H9 (cell line): ENCODE measurements around the gene STX1A. TPM values are rescaled to one million over a fixed set of nuclear protein-coding genes. Genes with fewer than 3 reads are reported as not detected.
A peak's percentile ranks its signal among the peaks of the same experiment; 100 is the strongest.

Experiments
- DNase-seq: peaks from one replicate; pipeline ENCODE4 v3.0.0-alpha.2; 2017
- H2AFZ ChIP-seq: one replicate; pipeline ENCODE4 v1.6.1; 2013; ENCODE audit warnings: mild to moderate bottlenecking, low read length, control low read depth, moderate library complexity
- H2AK5ac ChIP-seq: 2 replicates; pipeline ENCODE4 v1.6.1; 2013; ENCODE audit warnings: low read length, control low read depth, mixed read lengths; ENCODE audit not compliant: insufficient read length
- H2BK120ac ChIP-seq: one replicate; pipeline ENCODE4 v1.6.1; 2013; ENCODE audit warnings: low read depth, mild to moderate bottlenecking, low read length, control low read depth, inconsistent platforms; ENCODE audit not compliant: poor library complexity, severe bottlenecking
- H2BK12ac ChIP-seq: 2 replicates; pipeline ENCODE4 v1.6.1; 2013; ENCODE audit warnings: low read length, control low read depth, mixed read lengths, low read depth; ENCODE audit not compliant: insufficient read length
- H2BK15ac ChIP-seq: 2 replicates; pipeline ENCODE4 v1.6.1; 2013; ENCODE audit warnings: low read depth, low read length, control low read depth
- H2BK20ac ChIP-seq: one replicate; pipeline ENCODE4 v1.6.1; 2013; ENCODE audit warnings: low read depth, mild to moderate bottlenecking, low read length, control low read depth, inconsistent platforms; ENCODE audit not compliant: poor library complexity, severe bottlenecking
- H2BK5ac ChIP-seq: 2 replicates; pipeline ENCODE4 v1.6.1; 2013; ENCODE audit warnings: low read length, control low read depth, mixed read lengths; ENCODE audit not compliant: insufficient read length
- H3K14ac ChIP-seq: 2 replicates; pipeline ENCODE4 v1.6.1; 2013; ENCODE audit warnings: low read length, control low read depth; ENCODE audit not compliant: insufficient read depth
- H3K18ac ChIP-seq: 2 replicates; pipeline ENCODE4 v1.6.1; 2013; ENCODE audit warnings: low read depth, mild to moderate bottlenecking, mixed read lengths, low read length, control low read depth; ENCODE audit not compliant: insufficient read length
- H3K23ac ChIP-seq: 2 replicates; pipeline ENCODE4 v1.6.1; 2013; ENCODE audit warnings: low read length, control low read depth, mixed read lengths, low read depth; ENCODE audit not compliant: insufficient read length
- H3K23me2 ChIP-seq: 2 replicates; pipeline ENCODE4 v1.6.1; 2013; ENCODE audit warnings: low read depth, mild to moderate bottlenecking, mixed read lengths, low read length, control low read depth; ENCODE audit not compliant: insufficient read length, poor library complexity, severe bottlenecking
- H3K27ac ChIP-seq: 2 replicates; pipeline ENCODE4 v1.5.1; 2013; ENCODE audit warnings: low read length, control low read depth, mixed read lengths, low read depth; ENCODE audit not compliant: insufficient read length
- H3K27me3 ChIP-seq: 2 replicates; pipeline ENCODE4 v1.6.1; 2013; ENCODE audit warnings: low read length, control low read depth, inconsistent platforms; ENCODE audit not compliant: insufficient read depth
- H3K4ac ChIP-seq: 2 replicates; pipeline ENCODE4 v1.6.1; 2013; ENCODE audit warnings: low read depth, mild to moderate bottlenecking, control low read depth, inconsistent platforms, low read length, moderate library complexity
- H3K4me1 ChIP-seq: 2 replicates; pipeline ENCODE4 v1.6.1; 2013; ENCODE audit warnings: low read length, control low read depth, inconsistent platforms; ENCODE audit not compliant: insufficient read depth
- H3K4me2 ChIP-seq: 2 replicates; pipeline ENCODE4 v1.6.1; 2013; ENCODE audit warnings: low read length, control low read depth, mixed read lengths; ENCODE audit not compliant: insufficient read length, insufficient read depth
- H3K56ac ChIP-seq: 2 replicates; pipeline ENCODE4 v1.6.1; 2013; ENCODE audit warnings: low read depth, mild to moderate bottlenecking, mixed read lengths, low read length, control low read depth; ENCODE audit not compliant: insufficient read length
- H3K79me1 ChIP-seq: 2 replicates; pipeline ENCODE4 v1.6.1; 2013; ENCODE audit warnings: low read depth, mild to moderate bottlenecking, moderate library complexity, low read length, control low read depth, inconsistent platforms; ENCODE audit not compliant: insufficient read depth, poor library complexity, severe bottlenecking
- H3K79me2 ChIP-seq: 2 replicates; pipeline ENCODE4 v1.6.1; 2013; ENCODE audit warnings: low read length, control low read depth, inconsistent platforms; ENCODE audit not compliant: insufficient read depth
- H3K9ac ChIP-seq: 2 replicates; pipeline ENCODE4 v1.6.1; 2013; ENCODE audit warnings: low read length, control low read depth, mixed read lengths; ENCODE audit not compliant: insufficient read length; ENCODE audit errors: extremely low read depth
- H3K9me3 ChIP-seq: one replicate; pipeline ENCODE4 v1.6.1; 2013; ENCODE audit warnings: low read depth, low read length, inconsistent platforms; ENCODE audit not compliant: control insufficient read depth
- H3T11ph ChIP-seq: one replicate; pipeline ENCODE4 v1.6.1; 2013; ENCODE audit warnings: mild to moderate bottlenecking, low read length, control low read depth, inconsistent platforms
- H4K20me1 ChIP-seq: one replicate; pipeline ENCODE4 v1.6.1; 2013; ENCODE audit not compliant: control insufficient read depth, insufficient read length, insufficient read depth
- H4K5ac ChIP-seq: 2 replicates; pipeline ENCODE4 v1.6.1; 2013; ENCODE audit warnings: low read depth, mild to moderate bottlenecking, mixed read lengths, low read length, control low read depth; ENCODE audit not compliant: insufficient read length
- H4K8ac ChIP-seq: replicated peaks from 2 replicates; pipeline ENCODE4 v1.6.1; 2013; ENCODE audit warnings: low read length, control low read depth, mixed read lengths, low read depth; ENCODE audit not compliant: insufficient read length
- H4K91ac ChIP-seq: 2 replicates; pipeline ENCODE4 v1.6.1; 2013; ENCODE audit warnings: low read depth, mild to moderate bottlenecking, moderate library complexity, mixed read lengths, low read length, control low read depth; ENCODE audit not compliant: insufficient read length
- H3K27ac Mint-ChIP-seq, 3 experiments: 2 replicates in 2 of 3; 3 replicates in 1 of 3; pipeline ENCODE4 v1.8.0; 2020 to 2021; ENCODE audit warnings: mixed read lengths in 3 of 3, mild to moderate bottlenecking in 1 of 3, moderate library complexity in 1 of 3
- H3K27me3 Mint-ChIP-seq: 2 replicates; pipeline ENCODE4 v1.8.0; 2021; ENCODE audit warnings: low read depth, mild to moderate bottlenecking, moderate library complexity, mixed read lengths
- H3K36me3 Mint-ChIP-seq, 3 experiments: 2 replicates in 2 of 3; 3 replicates in 1 of 3; pipeline ENCODE4 v1.8.0; 2020 to 2021; ENCODE audit warnings: low read depth in 3 of 3, mixed read lengths in 3 of 3; ENCODE audit not compliant: insufficient read depth in 1 of 3
- H3K4me1 Mint-ChIP-seq, 2 experiments: 2 replicates each; pipeline ENCODE4 v1.8.0; 2020; ENCODE audit warnings: mixed read lengths in 2 of 2
- H3K4me3 Mint-ChIP-seq, 2 experiments: 2 replicates in 1 of 2; 3 replicates in 1 of 2; pipeline ENCODE4 v1.8.0; 2020 to 2021; ENCODE audit warnings: mild to moderate bottlenecking in 2 of 2, mixed read lengths in 2 of 2, moderate library complexity in 1 of 2
- H3K9me3 Mint-ChIP-seq, 2 experiments: 2 replicates in 1 of 2; 3 replicates in 1 of 2; pipeline ENCODE4 v1.8.0; 2020; ENCODE audit warnings: mild to moderate bottlenecking in 2 of 2, mixed read lengths in 2 of 2, moderate library complexity in 1 of 2
- WGBS: extraction: QIAGEN DNeasy Blood & Tissue Kit; methylation state at CpG from one replicate; pipeline ENCODE4 v1.1.7; 2013; ENCODE audit warnings: missing lambda C conversion rate, low lambda C conversion rate, mixed read lengths; ENCODE audit not compliant: insufficient read length; ENCODE audit errors: extremely low coverage; 5-methylcytosine and 5-hydroxymethylcytosine counted together
- total RNA-seq: library from RNA; stranded (reverse); gene quantifications from 2 replicates; pipeline ENCODE4 v1.2.1, GENCODE V29; 2021
- TF ChIP-seq, protein P1 (sequence below): fragments of 200-600 bp; sonication (generic); conservative IDR thresholded peaks from 3 replicates; pipeline ENCODE4 v1.8.0; 2021; ENCODE audit warnings: antibody characterized with exemption, mild to moderate bottlenecking

The STX1A gene
- total RNA-seq, 1 experiment from 2014 or later, result 10.1 TPM

DNA sequence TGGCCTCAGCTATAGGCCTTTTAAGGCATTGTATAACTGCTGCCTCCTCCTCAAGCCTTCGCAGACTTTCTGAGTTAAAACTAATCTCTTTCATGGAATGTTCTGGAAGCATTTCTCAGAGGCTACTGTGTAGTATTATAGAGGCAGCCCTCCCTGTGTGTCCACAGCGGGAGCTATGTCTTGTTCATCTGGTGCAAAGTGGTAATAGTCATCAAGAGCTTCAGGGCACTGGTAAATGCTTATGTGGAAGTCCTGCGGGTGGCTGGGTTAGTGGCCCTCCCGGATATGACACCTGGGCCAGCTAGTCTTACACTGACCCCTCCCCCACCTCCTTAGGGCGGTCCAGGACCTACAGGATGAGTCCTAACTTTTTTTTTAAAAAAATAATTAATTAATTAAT is 21.3 kb upstream of the STX1A start:
- peaks cover 0 to 2% of the 10 kb centered on the region in 2 experiments; a peak in 1 of 5 replicates for H3K9me3 Mint-ChIP-seq
- H3K4me1 Mint-ChIP-seq, result peaks cover 36 to 47% of the 10 kb centered on the region in 2 experiments
- H3K4me3 Mint-ChIP-seq, result peak overlapping the region in 1 of 2 experiments; percentile 63; a peak in 3 of 5 replicates
- Histone ChIP-seq H3K14ac (peak overlapping the region; percentile 68; the same call in 1 of the 2 replicates), H2BK5ac (no peak overlapping the region), H4K8ac (no peak overlapping the region), H4K5ac (no peak overlapping the region), H3K79me2 (no peaks in the 10 kb centered on the region), H3K27ac (no peak overlapping the region), H2AK5ac (no peak overlapping the region), H3K4me2 (no peak overlapping the region), H3K18ac (peak overlapping the region; percentile 45), H3T11ph (no peak overlapping the region), H2AFZ (no peak overlapping the region), H4K20me1 (no peaks in the 10 kb centered on the region), H3K23ac (no peak overlapping the region), H3K27me3 (no peaks in the 10 kb centered on the region; the same call in 1 of the 2 replicates), H3K23me2 (peaks cover 10% of the 10 kb centered on the region), H2BK20ac (no peak overlapping the region), H3K4me1 (peaks cover 8% of the 10 kb centered on the region; the same call in 1 of the 2 replicates), H2BK12ac (peak overlapping the region; percentile 85), H3K79me1 (no peaks in the 10 kb centered on the region), H2BK120ac (no peak overlapping the region), H3K9ac (no peak overlapping the region), H4K91ac (no peak overlapping the region), H3K9me3 (no peaks in the 10 kb centered on the region), H3K4ac (no peak overlapping the region), H2BK15ac (no peak overlapping the region), H3K56ac (no peak overlapping the region)
- H3K36me3 Mint-ChIP-seq, result peaks cover 6 to 20% (median 14%) of the 10 kb centered on the region in 3 experiments
- TF ChIP-seq, protein P1, sequence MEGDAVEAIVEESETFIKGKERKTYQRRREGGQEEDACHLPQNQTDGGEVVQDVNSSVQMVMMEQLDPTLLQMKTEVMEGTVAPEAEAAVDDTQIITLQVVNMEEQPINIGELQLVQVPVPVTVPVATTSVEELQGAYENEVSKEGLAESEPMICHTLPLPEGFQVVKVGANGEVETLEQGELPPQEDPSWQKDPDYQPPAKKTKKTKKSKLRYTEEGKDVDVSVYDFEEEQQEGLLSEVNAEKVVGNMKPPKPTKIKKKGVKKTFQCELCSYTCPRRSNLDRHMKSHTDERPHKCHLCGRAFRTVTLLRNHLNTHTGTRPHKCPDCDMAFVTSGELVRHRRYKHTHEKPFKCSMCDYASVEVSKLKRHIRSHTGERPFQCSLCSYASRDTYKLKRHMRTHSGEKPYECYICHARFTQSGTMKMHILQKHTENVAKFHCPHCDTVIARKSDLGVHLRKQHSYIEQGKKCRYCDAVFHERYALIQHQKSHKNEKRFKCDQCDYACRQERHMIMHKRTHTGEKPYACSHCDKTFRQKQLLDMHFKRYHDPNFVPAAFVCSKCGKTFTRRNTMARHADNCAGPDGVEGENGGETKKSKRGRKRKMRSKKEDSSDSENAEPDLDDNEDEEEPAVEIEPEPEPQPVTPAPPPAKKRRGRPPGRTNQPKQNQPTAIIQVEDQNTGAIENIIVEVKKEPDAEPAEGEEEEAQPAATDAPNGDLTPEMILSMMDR, result no peak
- peak overlapping the region in 1 of 3 experiments; percentile 80; a peak in 1 of 7 replicates for H3K27ac Mint-ChIP-seq
- DNase-seq, result peak; percentile 71
- no CpG with 5 or more reads among the region's 5 CpGs for WGBS
- peaks cover 15% of the 10 kb centered on the region for H3K27me3 Mint-ChIP-seq
